Measurements from ENCODE around the gene KLK11.

- TF ChIP-seq, protein P1, sequence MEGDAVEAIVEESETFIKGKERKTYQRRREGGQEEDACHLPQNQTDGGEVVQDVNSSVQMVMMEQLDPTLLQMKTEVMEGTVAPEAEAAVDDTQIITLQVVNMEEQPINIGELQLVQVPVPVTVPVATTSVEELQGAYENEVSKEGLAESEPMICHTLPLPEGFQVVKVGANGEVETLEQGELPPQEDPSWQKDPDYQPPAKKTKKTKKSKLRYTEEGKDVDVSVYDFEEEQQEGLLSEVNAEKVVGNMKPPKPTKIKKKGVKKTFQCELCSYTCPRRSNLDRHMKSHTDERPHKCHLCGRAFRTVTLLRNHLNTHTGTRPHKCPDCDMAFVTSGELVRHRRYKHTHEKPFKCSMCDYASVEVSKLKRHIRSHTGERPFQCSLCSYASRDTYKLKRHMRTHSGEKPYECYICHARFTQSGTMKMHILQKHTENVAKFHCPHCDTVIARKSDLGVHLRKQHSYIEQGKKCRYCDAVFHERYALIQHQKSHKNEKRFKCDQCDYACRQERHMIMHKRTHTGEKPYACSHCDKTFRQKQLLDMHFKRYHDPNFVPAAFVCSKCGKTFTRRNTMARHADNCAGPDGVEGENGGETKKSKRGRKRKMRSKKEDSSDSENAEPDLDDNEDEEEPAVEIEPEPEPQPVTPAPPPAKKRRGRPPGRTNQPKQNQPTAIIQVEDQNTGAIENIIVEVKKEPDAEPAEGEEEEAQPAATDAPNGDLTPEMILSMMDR (IDR thresholded peaks at IDR 0.05; ENCODE audit: extremely low read depth in 1 of 2, insufficient read depth in 1 of 2, low read depth in 1 of 2, low read length in 2 of 2): no peak
- TF ChIP-seq POLR2A (IDR thresholded peaks at IDR 0.05; ENCODE audit: low read depth, low read length) (no peak), POLR2AphosphoS5 (IDR thresholded peaks at IDR 0.05; ENCODE audit: insufficient read depth, low read depth, low read length) (no peak), MYC (IDR thresholded peaks at IDR 0.05; ENCODE audit: low read depth, low read length) (no peak), EZH2 (IDR thresholded peaks at IDR 0.05; ENCODE audit: borderline replicate concordance, low read depth, low read length, severe bottlenecking) (no peak), GATA2 (IDR thresholded peaks at IDR 0.05; ENCODE audit: insufficient read depth, insufficient read length, low read depth, low read length) (no peak), JUN (IDR thresholded peaks at IDR 0.05; ENCODE audit: borderline replicate concordance, insufficient read depth, insufficient read length, low read depth) (no peak)
- TF ChIP-seq, protein P2, sequence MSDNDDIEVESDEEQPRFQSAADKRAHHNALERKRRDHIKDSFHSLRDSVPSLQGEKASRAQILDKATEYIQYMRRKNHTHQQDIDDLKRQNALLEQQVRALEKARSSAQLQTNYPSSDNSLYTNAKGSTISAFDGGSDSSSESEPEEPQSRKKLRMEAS (IDR thresholded peaks at IDR 0.05; ENCODE audit: insufficient read depth, insufficient read length): no peak
Observed at GRCh38 chr19:51026554-51026831, at the start of gene KLK11.
